ENCODE measurements around the gene CCDC85A.

- TF ChIP-seq, protein P1, sequence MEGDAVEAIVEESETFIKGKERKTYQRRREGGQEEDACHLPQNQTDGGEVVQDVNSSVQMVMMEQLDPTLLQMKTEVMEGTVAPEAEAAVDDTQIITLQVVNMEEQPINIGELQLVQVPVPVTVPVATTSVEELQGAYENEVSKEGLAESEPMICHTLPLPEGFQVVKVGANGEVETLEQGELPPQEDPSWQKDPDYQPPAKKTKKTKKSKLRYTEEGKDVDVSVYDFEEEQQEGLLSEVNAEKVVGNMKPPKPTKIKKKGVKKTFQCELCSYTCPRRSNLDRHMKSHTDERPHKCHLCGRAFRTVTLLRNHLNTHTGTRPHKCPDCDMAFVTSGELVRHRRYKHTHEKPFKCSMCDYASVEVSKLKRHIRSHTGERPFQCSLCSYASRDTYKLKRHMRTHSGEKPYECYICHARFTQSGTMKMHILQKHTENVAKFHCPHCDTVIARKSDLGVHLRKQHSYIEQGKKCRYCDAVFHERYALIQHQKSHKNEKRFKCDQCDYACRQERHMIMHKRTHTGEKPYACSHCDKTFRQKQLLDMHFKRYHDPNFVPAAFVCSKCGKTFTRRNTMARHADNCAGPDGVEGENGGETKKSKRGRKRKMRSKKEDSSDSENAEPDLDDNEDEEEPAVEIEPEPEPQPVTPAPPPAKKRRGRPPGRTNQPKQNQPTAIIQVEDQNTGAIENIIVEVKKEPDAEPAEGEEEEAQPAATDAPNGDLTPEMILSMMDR (conservative IDR thresholded peaks at IDR 0.05; ENCODE audit: low read length): no peak
- TF ChIP-seq EZH2phosphoT487 (IDR thresholded peaks at IDR 0.05; ENCODE audit: borderline replicate concordance): no peak
Observed at GRCh38 chr2:56386657-56387056, 202.9 kb downstream of the CCDC85A start.
